NCI-H748 treated with DMSO at 0.1 percent for 48 hours (cell line): ENCODE measurements around the gene FREM1.

Experiments
- DNase-seq: peaks from one replicate; lab custom pipeline; 2025; lab: John Stamatoyannopoulos, UW

The FREM1 gene

DNA sequence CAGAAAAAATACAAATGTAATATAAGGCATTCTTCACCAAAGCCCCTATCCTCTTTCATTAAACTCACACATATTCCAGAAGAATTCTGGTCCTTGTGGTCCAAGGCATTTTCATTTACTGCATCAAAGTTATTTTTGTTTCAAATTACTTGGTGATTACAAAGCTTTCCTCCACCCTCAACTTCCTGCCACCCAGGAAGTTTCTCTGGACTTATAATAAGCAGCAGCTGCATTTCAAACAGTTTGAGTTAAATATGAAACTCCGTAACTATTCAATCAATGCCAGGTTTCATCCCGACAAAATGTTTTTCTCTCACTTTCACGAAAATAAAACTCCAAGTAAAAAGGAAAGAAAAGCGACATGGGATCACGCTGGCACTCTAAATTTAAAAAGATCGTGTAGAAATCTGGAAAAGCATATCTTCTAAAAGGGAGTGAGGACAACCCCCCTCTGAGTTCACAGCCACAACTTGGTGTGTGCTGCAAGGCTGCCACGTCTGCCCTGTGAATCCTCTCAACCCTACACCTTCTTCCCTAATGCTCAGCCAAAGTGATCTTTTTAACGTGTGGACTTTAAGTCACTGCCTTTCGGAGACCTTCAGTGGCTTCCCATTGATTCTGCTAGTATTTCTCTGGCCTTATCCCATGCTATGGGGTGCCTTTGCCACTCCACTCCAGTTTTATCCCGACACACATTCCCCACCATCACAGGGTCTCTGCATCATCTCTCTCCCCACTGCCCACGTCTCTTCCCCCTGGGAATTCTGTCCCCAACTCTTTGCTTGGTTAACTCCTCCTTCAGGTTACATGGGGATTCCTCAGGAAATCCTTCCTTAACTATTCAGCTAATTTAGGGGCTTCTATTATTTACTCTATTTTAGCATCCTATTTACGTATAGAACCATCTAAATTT lies 96.6 kb downstream of the FREM1 start:
- DNase-seq: no peak

DNA sequence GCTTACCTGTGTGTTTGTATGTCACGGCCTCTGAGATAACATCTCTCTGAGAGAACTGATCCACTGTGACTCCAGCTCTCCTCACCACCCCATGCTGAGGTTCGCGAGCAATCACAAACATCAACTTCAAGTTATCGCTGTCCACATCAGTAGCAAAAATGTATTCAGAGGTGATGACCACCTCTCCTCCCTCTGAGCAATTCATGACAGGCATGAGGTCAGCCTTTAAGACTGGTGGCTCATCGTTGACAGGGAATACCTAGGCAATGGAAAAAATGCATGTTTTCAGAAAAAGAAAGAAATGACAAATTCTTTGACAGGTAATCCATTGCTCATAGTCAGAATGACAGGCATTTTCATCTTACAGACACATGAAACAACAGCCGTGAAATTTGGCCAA lies 97.4 kb downstream of the FREM1 start:
- no peak for DNase-seq

DNA sequence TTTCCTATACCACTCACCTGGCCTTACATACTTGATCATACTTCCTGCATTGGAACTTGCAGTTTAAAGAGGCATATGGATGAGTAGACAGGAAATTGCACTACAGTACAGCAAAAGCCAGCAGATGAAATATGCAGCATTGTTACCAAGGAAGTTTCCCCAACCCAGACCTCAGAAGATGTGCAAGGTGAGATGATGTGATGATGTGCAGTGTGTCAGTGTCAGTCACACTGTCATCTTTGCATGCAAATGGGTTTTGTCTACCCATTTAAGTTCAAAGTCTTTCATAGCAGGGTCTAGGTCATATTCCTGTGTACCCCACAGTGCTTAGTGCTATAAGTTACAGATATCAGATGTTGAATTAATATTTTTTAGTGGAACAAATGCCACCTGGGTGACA lies 98.4 kb downstream of the FREM1 start:
- DNase-seq: no peak

DNA sequence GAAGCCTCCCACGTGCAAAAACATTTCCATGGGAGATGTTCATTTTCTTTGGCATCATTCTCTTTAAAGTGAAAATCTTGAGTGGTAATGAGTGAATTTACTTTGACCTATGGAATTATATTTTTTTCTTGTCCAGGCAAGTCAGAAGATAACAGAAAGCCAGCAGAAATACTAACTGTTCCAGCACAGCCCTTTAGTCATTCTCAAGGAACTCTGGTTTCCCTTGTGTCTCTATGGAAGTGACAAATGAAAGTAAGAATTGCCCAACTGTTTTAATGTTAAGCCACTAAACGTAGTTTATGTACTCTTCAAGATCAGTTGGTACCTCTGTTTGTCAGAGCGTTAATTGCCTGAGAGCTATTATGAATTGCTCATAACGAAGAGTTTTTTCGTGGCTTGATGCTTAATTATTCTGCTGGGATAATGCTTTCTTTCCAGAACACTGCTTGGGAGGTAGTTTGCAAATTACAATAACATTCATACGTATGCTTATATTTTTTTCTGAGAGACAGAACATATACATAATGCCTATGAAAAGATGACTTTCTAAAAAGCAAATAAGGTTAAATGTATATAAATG lies 103.2 kb downstream of the FREM1 start:
- no peak for DNase-seq

DNA sequence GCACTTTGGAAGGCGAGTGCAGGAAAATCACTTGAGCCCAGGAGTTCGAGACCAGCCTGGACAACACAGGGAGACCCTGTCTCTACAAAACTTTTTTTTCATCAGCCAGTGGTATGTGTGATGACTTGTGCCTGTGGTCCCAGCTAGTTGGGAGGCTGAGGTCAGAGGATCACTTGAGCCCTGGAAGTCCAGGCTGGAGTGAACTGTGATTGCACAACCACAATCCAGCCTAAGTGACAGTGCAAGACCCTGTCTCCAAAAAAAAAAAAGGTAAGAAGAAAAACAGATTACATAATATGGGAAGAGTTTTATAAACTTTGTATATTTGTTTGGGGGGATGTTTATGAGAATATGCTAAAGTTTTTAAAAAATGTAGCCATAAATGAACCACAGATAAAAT lies 111.2 kb downstream of the FREM1 start:
- DNase-seq: no peak

DNA sequence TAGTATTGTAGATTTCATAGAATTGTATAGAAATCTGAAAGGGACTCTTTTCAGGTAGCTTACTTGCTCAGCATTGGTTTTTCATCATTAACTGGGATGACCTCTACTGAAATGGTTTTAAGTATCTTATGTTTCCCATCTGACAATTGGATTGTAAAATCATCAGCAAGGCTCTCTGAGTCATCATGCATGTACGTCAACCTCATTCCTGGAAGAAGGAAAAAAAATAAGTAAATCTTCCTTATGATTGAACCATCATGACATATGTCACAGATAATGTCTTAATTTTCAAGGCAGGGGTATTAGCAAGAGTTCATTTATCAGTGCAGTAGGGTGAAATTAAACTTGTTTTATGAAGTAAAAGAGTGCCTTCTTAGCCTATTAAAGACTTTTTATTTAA lies 112.8 kb downstream of the FREM1 start:
- DNase-seq: no peak

DNA sequence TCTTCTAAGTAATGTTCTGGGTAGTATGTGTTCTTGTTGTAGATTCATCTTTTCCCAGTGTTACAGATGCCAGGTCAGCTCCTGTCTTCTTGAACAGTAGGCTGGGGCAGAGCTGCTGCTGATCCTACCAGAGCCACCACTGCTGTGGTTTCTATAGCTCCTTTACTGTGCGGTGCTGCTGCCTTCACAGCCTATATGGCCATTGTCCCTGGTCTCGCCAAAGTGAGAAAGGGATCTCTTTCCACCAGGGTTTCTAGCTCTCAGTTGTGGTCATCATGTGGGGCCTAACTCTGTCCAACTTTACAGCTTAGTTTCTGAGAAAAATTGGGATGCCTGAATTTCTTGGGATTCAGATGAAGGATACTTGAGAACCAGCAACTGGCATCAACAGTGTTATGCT lies 116.8 kb downstream of the FREM1 start:
- DNase-seq: no peak

DNA sequence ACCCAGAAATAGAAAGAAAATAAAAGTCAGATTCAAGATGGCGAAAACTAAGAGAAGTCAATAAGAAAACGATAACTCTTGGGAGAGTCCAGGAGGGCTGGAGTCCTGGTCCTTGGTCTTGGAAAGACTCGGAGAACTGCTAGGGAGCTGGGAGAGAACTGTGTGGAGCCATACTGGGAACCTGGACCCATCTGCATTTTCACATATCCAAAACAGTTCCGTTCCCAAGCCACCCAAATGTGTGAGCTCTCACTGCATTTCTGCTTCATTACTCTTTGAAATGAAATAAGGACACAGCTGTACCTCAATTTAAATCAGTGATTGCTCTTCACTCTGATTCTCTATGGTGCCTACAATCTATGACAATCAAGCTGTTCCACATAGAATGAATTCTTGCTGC lies 119.6 kb downstream of the FREM1 start:
- DNase-seq: no peak

DNA sequence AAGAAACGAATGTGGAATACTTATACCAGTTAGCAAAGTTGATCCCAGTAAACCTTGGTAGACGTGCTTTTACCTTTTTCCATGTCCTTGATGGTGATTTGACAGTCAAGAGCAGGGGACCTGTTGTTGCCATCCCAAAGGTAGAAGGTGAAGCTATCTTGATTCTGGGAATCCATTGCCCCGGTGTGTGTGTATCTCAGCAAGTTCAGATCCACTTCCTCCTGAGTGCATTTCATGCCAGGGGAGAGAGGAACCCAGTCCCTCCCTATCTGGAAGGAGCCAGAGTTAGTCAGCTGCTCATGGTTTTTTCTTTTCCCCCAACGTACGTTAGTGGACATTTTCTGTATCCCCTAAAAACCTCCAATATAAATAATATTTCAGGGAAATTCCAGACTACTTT lies 121.4 kb downstream of the FREM1 start:
- no peak for DNase-seq

DNA sequence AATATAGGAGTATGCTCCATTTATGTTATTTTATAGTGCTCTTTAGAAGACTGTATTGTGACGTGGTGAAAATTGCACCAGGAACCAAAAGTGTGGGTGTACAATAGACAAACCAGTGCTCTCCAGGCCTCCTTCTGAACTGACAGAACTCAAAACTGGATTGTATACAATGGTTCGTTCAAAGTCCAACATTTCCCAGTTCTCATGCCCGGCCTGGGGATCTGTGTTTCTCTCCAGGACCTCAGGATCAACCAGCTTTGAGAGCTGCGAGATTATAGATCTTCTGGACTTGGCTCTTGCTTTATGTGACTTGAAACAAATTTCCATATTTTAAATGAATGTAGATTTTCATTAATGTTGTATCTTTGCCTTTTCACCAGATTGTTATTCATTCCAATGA lies 126.9 kb downstream of the FREM1 start:
- DNase-seq: no peak

DNA sequence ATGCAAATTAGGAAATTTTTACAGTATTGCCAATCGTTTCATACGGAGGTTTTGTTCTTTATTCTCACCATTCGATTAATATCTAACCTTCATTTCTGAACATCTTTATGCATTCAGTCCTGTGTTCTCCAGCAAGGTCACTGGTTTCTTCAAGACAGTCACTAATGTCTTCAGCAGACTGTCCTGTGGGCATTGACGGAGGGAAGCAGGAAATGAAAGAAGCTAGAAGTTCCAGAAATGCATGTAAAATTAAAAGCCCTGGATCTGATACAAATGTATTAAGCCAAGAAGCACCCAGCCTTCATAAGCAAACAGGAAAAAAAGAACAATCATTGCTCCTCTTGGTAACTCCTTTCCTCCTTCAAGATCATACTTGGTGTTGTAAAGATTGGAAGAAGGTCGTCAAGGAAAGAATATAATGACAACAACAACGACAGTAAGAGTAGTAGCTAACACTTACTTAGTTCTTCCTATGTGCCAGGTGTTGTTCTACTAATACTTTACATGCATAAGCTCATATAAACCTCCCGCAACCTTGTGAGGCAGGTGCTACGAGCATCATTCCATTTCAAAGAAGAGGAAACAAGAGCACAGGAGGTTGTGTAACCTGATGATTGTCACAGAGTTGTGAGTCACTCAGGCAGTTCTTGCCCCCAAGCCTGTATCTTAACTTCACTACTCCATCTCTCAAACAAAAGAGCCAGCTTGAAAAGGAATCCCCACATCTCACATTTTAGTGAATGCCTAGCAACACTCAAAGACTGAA lies 127.8 kb downstream of the FREM1 start:
- DNase-seq: no peak

DNA sequence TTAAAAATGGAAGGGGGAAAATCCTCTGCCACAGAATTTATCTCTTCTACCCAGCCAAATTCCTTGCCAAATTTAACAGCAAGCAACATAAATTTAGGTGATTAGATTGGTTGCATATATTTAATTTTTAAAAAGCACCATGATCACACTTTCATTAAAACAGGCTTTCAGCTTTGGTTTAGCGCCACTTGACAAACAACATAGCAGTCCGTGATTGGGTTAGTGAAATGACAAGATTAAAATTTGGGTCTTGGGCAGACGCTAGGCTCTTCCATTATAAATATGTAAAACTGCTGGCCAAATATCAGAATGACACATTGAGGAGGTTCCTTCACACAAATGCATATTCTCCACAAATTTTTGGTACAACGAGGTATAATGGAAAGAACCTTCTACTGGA lies 129.5 kb downstream of the FREM1 start:
- no peak for DNase-seq

DNA sequence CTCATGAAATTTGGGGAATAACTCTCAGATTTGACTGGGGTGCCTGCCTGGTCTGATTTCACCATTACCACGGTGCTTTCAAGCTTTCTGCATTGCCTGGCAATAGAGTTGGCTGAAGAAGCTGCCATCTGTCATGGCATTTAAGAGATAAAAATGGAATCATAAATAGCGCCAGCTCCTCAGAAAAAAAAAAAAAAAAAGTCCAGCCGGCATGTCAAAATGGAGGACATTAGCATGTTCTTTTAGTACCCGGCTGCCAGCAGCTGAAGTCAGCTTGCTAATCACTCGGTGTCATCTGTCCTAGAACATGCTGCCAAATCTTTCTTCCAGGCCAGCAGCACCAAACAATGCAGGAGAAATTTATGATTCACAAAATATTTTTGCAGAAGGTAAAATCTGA lies 130.0 kb downstream of the FREM1 start:
- DNase-seq: no peak

DNA sequence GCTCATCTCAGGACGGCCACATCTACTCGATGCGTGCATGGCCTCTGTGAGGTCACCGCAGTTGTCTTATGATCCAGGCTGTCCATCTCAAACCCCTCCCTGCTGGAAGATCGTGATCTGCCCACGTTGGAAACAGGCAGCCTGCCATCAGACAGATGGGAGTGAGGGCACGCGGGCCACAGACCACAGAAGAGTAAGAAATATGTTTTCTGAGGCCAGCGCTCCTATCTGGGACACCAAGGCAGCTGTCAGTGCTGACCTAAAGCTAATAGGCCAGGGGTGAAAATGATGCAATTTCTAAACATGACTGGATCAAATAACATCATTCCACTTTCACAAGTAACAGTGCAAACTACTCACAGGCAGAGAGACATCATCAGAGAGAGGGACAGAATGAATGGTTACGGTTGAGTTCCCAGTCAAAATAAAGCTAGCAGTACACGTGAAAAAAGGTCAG lies 130.6 kb downstream of the FREM1 start:
- no peak for DNase-seq

DNA sequence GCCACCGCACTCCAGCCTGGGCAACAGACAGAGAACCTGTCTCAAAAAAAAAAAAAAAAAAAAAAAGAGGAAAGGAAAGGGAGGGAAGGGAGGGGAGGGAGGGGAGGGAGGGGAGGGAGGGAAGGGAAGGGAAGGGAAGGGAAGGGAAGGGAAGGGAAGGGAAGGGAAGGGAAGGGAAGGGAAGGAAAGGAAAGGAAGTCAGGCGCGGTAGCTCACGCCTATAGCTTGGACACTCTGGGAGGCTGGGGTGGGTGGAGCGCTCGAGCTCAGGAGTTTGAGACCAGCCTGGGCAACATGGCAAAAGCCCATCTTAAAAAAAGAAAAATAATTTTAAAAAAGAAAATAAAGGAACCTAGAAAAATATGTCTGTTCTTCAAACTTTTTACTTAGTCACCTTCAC lies 131.7 kb downstream of the FREM1 start:
- no peak for DNase-seq

DNA sequence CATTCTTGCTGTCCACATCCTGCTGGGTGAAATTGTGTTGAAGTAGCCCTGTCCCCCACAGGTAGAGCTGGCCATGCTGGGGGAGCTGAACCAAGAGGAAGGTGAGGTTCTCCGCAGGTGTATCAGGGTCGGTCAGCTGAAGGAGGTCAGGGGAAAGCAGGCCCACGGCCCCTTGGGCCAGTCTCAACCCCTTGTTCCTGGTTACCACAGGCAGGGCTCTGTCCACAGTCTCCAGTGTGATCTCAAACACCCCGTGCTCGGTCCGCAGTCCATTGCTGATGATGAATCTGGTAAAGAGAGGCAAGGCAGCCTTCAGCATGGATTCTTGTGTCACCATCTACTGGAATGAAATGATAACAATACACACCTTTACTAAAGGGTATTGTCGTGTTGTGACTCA lies 134.3 kb downstream of the FREM1 start:
- no peak for DNase-seq

DNA sequence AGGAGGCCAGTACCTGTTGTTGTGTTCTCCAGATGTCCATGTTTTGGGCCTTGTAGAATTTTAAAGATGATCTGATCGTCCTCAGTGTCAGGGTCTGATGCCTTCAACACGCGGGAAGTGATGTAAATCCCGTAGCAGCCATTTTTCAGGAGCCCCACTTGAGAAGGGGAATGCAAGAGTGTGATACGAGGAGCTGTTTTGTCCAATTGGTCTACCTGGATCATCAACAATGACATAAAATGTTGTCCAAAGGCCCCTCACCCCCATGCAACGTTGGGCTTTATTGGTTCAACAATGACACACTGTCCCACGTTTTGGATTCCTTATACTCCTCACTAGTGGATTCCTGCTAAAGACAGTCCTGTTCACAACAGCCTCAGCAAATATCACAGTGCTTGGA lies 139.6 kb downstream of the FREM1 start:
- DNase-seq: no peak

DNA sequence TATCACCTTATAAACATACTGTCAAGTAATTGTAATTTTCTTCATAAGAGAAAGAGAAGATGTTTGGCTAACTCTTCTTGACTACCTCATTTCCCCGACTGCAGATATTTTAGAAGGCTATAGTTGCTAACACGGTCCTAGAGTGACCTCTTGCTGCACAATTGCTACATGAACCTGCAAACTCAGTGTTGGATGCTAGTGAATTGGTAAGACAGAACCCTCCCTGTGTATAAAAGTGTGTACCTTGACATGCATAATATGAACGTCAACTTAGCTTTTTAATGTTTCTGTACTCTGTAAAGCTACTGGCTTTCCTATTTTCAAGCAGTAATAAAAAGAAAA lies 141.0 kb downstream of the FREM1 start:
- peak; percentile 74 for DNase-seq

DNA sequence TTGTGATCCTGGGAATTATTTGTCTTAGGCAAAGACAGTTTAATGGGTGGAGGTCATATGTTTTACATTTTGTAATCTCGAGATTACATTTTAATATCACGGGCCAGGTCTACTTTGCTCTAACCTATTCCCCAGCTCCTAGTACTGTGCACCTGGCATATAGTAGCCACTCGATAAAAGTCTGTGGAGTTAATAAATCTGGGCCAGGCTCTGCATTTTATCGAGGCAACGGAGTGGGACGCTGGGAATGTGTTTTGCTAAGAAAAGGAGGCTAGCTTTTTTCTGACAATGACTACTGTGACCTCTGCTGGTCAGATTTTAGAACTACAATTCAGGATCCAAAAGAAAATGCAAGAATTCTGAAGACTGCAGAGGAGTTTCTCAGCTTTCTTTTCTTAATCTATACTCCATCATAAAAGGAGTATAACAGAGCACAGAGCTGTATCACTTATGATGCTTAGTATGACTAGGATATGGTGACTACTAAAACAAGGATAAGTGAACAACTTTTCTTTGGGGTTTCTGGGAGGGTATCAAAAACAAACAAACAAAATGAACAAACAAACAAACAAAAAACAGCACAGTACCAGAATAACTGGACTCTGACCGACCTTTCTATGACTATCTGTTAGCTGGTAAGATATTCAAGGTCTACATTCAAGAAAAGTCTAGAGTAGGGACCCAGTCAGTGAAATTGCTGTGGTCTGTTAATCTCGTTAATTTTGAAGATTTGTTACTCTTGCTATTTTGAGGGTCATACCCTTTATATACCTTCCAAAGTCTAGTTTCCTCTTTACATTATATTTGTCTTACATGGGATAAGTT lies 141.6 kb downstream of the FREM1 start:
- DNase-seq: peak; percentile 67

DNA sequence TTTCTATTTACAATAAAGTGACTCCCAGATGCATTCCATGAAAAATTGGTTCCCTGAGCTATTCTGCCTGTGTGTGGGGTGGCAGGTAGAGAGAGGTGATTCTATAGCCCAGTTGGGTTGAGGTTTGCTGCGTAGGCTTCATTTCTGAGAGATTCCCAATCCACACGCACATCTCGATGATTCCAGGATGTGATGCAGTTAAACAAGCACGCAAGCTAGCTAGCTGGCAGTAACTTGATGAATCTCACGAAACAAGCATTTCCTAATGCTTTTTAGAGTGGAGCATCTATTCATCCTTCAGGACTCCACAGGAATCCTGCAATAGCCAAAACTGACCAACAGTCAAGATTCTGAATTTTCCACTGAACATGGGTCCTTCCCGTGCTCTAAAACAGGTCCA lies 143.9 kb downstream of the FREM1 start:
- no peak for DNase-seq

DNA sequence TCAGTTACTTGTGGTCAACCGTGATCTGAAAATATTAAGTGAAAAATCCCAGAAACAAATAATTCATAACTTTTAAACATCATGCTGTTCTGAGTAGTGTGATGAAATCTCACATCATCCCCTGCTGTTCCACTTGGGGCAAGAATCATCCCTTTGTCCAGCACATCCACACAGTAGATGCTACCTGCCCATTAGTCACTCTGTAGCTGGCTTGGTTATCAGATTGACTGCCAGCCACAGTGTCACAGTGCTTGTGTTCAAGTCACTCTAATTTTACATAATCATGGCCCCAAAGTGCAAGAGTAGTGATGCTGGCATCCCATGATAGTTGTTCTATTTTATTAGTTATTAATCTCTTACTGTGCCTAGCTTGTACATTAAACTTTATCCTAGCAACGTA lies 148.6 kb downstream of the FREM1 start:
- no peak for DNase-seq

DNA sequence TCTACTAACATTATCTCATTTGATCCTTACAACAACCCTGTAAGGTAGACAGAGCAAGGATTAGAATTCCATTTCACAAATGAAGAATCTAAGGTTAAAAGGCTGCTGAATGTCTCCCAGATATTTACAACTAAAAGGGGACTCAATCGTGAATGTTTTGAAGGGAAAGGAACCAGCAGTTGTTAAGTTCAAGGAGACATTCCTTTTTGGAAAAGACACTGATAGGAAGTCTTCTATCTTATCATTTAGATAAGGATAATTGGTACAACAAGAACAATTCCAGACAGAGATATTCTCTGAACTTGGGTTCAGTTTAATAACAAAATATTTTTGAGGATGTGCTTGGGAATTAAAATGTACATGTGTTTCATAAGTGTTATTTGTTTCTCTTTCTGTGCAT lies 150.2 kb downstream of the FREM1 start:
- no peak for DNase-seq
